ENCODE results near the gene SOX6.

The SOX6 gene

GRCh38 chr11:16007514-16007913 lies 348.8 kb downstream of the SOX6 start:
- no peak for DNase-seq (ENCODE audit: low read depth in 2 of 3, low spot score in 2 of 3)

- DNase-seq (ENCODE audit: low read depth in 2 of 3, low spot score in 2 of 3): no peak
Observed at GRCh38 chr11:16002942-16003341, 353.4 kb downstream of the SOX6 start.

- no peak for DNase-seq (ENCODE audit: low read depth in 2 of 3, low spot score in 2 of 3)
Observed at GRCh38 chr11:16001899-16002426, 354.4 kb downstream of the SOX6 start.

GRCh38 chr11:16001044-16001568 lies 355.2 kb downstream of the SOX6 start:
- no peak for DNase-seq (ENCODE audit: low read depth in 2 of 3, low spot score in 2 of 3)

- DNase-seq (ENCODE audit: low read depth in 2 of 3, low spot score in 2 of 3): no peak
Observed at GRCh38 chr11:16000065-16000464, 356.3 kb downstream of the SOX6 start.

- DNase-seq (ENCODE audit: low read depth in 2 of 3, low spot score in 2 of 3): no peak
Observed at GRCh38 chr11:15993345-15993744, 363.0 kb downstream of the SOX6 start.

GRCh38 chr11:15991215-15991614 lies 365.1 kb downstream of the SOX6 start:
- DNase-seq (ENCODE audit: low read depth in 2 of 3, low spot score in 2 of 3): no peak

- DNase-seq (ENCODE audit: low read depth in 2 of 3, low spot score in 2 of 3): no peak
Observed at GRCh38 chr11:15989685-15990084, 366.7 kb downstream of the SOX6 start.

- DNase-seq (ENCODE audit: low read depth in 2 of 3, low spot score in 2 of 3): no peak
Observed at GRCh38 chr11:15988693-15989231, 367.6 kb downstream of the SOX6 start.

- no peak for DNase-seq (ENCODE audit: low read depth in 2 of 3, low spot score in 2 of 3)
Observed at GRCh38 chr11:15988016-15988550, 368.3 kb downstream of the SOX6 start.

GRCh38 chr11:15987046-15987445 lies 369.3 kb downstream of the SOX6 start:
- DNase-seq (ENCODE audit: low read depth in 2 of 3, low spot score in 2 of 3): no peak

GRCh38 chr11:15985860-15986139 lies 370.5 kb downstream of the SOX6 start:
- no peak for DNase-seq (ENCODE audit: low read depth in 2 of 3, low spot score in 2 of 3)

- DNase-seq (ENCODE audit: low read depth in 2 of 3, low spot score in 2 of 3): no peak
Observed at GRCh38 chr11:15985127-15985859, 371.1 kb downstream of the SOX6 start.

- no peak for DNase-seq (ENCODE audit: low read depth in 2 of 3, low spot score in 2 of 3)
Observed at GRCh38 chr11:15981292-15981691, 375.1 kb downstream of the SOX6 start.

GRCh38 chr11:15977116-15977515 lies 379.2 kb downstream of the SOX6 start:
- no peak for DNase-seq (ENCODE audit: low read depth in 2 of 3, low spot score in 2 of 3)

- DNase-seq (ENCODE audit: low read depth in 2 of 3, low spot score in 2 of 3): no peak
Observed at GRCh38 chr11:15976433-15977045, 379.8 kb downstream of the SOX6 start.

- DNase-seq (ENCODE audit: low read depth in 2 of 3, low spot score in 2 of 3): no peak
Observed at GRCh38 chr11:15975742-15976141, 380.6 kb downstream of the SOX6 start.

- no peak for DNase-seq (ENCODE audit: low read depth in 2 of 3, low spot score in 2 of 3)
Observed at GRCh38 chr11:15972838-15973237, 383.5 kb downstream of the SOX6 start.

- DNase-seq (ENCODE audit: low read depth in 2 of 3, low spot score in 2 of 3): no peak
Observed at GRCh38 chr11:15971215-15971546, 385.2 kb downstream of the SOX6 start.

GRCh38 chr11:15970506-15971214 lies 385.7 kb downstream of the SOX6 start:
- no peak for DNase-seq (ENCODE audit: low read depth in 2 of 3, low spot score in 2 of 3)

- no peak for DNase-seq (ENCODE audit: low read depth in 2 of 3, low spot score in 2 of 3)
Observed at GRCh38 chr11:15969701-15970329, 386.5 kb downstream of the SOX6 start.

All from activated CD8-positive, alpha-beta memory T cell treated with anti-CD3 and anti-CD28 coated beads for 48 hours (primary cell).